HCT116 (cell line): ENCODE data around the gene SLC12A8. TPM values are rescaled to one million over a fixed set of nuclear protein-coding genes. Genes with fewer than 3 reads are reported as not detected.

Experiments
- ATAC-seq: fragments of 200-7000 bp; cut with Tn5 transposase; 2 replicates; pipeline ENCODE4 v1.9.1; 2020; ENCODE audit warnings: mild to moderate bottlenecking, moderate library complexity
- BruUV-seq: library from RNA; stranded (reverse); fragments of 400-500 nt; replicated peaks from 2 replicates; lab custom pipeline; 2021; lab: Mats Ljungman, UMichigan
- CTCF ChIA-PET: fragments of 300-600 bp; sonication (Branson Sonifier 250); formaldehyde crosslinking; loops from one replicate; lab custom pipeline; 2021; ENCODE audit warnings: antibody characterized with exemption; lab: Charles Lee
- POLR2A ChIA-PET: fragments of 300-600, 350-600 bp; sonication (Branson Sonifier 250); formaldehyde crosslinking; loops from one replicate; lab custom pipeline; 2021; ENCODE audit warnings: antibody characterized with exemption; lab: Charles Lee
- RAD21 ChIA-PET, 2 experiments: fragments of 300-600 bp; sonication (Branson Sonifier 250); formaldehyde crosslinking; loops; one replicate each; lab custom pipeline; 2023; ENCODE audit warnings: low total read pairs in 2 of 2; ENCODE audit not compliant: uncharacterized antibody in 2 of 2, unreplicated experiment in 2 of 2, low non-redundant PET in 1 of 2; lab: Charles Lee
- DNase-seq: peaks from one replicate; pipeline ENCODE4 v3.0.0-alpha.2; 2010; ENCODE audit warnings: low read depth, low spot score
- H2AFZ ChIP-seq: fragments of 200-600 bp; shearing (Covaris generic), sonication (generic); 2 replicates; pipeline ENCODE4 v1.6.1; 2017; ENCODE audit warnings: low read depth, mixed run types, mixed read lengths, antibody characterized with exemption, low read length; ENCODE audit not compliant: poor library complexity, severe bottlenecking
- H3K27ac ChIP-seq: 2 replicates; pipeline ENCODE4 v1.5.1; 2012; ENCODE audit warnings: low read depth, low read length
- H3K27me3 ChIP-seq: fragments of 200-600 bp; sonication (generic); 2 replicates; pipeline ENCODE4 v1.6.1; 2016; ENCODE audit warnings: mixed run types, low read length, mixed read lengths; ENCODE audit not compliant: insufficient read depth
- H3K36me3 ChIP-seq, 2 experiments: fragments of 200-500 bp in 1 of 2; fragments of 200-600 bp in 1 of 2; sonication (Bioruptor generic) in 1 of 2; sonication (generic) in 1 of 2; 2 replicates each; pipeline versions ENCODE4 v1.5.1 to v1.6.1; 2014 to 2016; ENCODE audit warnings: low read length in 2 of 2, inconsistent platforms in 1 of 2, mixed read lengths in 1 of 2, mixed run types in 1 of 2; ENCODE audit not compliant: insufficient read depth in 2 of 2, control insufficient read depth in 1 of 2
- H3K4me1 ChIP-seq, 2 experiments: fragments of 200-600 bp in 1 of 2; sonication (generic) in 1 of 2; 2 replicates each; pipeline versions ENCODE4 v1.5.1 to v1.6.1; 2012 to 2017; ENCODE audit warnings: low read length in 2 of 2, inconsistent platforms in 1 of 2, mild to moderate bottlenecking in 1 of 2, mixed read lengths in 1 of 2, mixed run types in 1 of 2, moderate library complexity in 1 of 2; ENCODE audit not compliant: insufficient read depth in 2 of 2, control insufficient read depth in 1 of 2
- H3K4me2 ChIP-seq: fragments of 200-600 bp; sonication (generic); 2 replicates; pipeline ENCODE4 v1.6.1; 2017; ENCODE audit warnings: mixed run types, low read length, mixed read lengths
- H3K4me3 ChIP-seq, 2 experiments: fragments of 200-600 bp in 1 of 2; sonication (generic) in 1 of 2; replicated peaks in 1 of 2; 2 replicates each; pipeline ENCODE4 v1.5.1; 2011 to 2016; ENCODE audit warnings: low read length in 2 of 2, control low read depth in 1 of 2, low read depth in 1 of 2, mild to moderate bottlenecking in 1 of 2, mixed read lengths in 1 of 2, mixed run types in 1 of 2
- H3K79me2 ChIP-seq: fragments of 200-600 bp; sonication (generic); 2 replicates; pipeline ENCODE4 v1.6.1; 2017; ENCODE audit warnings: mild to moderate bottlenecking, mixed run types, low read length, moderate library complexity, mixed read lengths; ENCODE audit not compliant: insufficient read depth
- H3K9ac ChIP-seq: fragments of 200-600 bp; sonication (generic); 2 replicates; pipeline ENCODE4 v1.6.1; 2016; ENCODE audit warnings: low read length, mixed read lengths
- H3K9me2 ChIP-seq: fragments of 200-600 bp; sonication (generic), shearing (Covaris generic); 2 replicates; pipeline ENCODE4 v1.6.1; 2017; ENCODE audit warnings: mixed run types, mild to moderate bottlenecking, moderate library complexity; ENCODE audit not compliant: insufficient read depth
- H3K9me3 ChIP-seq, 2 experiments: fragments of 200-500 bp in 1 of 2; fragments of 200-600 bp in 1 of 2; sonication (Bioruptor generic) in 1 of 2; sonication (generic) in 1 of 2; 2 replicates each; pipeline ENCODE4 v1.6.1; 2014 to 2017; ENCODE audit warnings: low read length in 2 of 2, mixed read lengths in 2 of 2, inconsistent platforms in 1 of 2, low read depth in 1 of 2, mild to moderate bottlenecking in 1 of 2, mixed run types in 1 of 2, moderate library complexity in 1 of 2; ENCODE audit not compliant: control insufficient read depth in 1 of 2, insufficient read depth in 1 of 2
- H4K20me1 ChIP-seq: fragments of 200-600 bp; sonication (generic), shearing (Covaris generic); 2 replicates; pipeline ENCODE4 v1.6.1; 2017; ENCODE audit warnings: mixed run types, mild to moderate bottlenecking, moderate library complexity; ENCODE audit not compliant: insufficient read depth
- ATF3 ChIP-seq: IDR thresholded peaks from 2 replicates; pipeline ENCODE4 v1.6.1; 2012
- CBX3 ChIP-seq: IDR thresholded peaks from 2 replicates; pipeline ENCODE4 v1.6.1; 2012; ENCODE audit warnings: low read depth
- CTCF ChIP-seq, 3 experiments: fragments of 200-600 bp in 1 of 3; sonication (generic) in 1 of 3; IDR thresholded peaks in 2 of 3; conservative IDR thresholded peaks in 1 of 3; 2 replicates each; pipeline ENCODE4 v1.5.1; 2012 to 2017; ENCODE audit warnings: low read depth in 2 of 3, low read length in 2 of 3, antibody characterized with exemption in 1 of 3, borderline replicate concordance in 1 of 3, control low read depth in 1 of 3, mild to moderate bottlenecking in 1 of 3, mixed read lengths in 1 of 3, mixed run types in 1 of 3, moderate library complexity in 1 of 3; ENCODE audit not compliant: insufficient read depth in 1 of 3
- EGR1 ChIP-seq: IDR thresholded peaks from 2 replicates; pipeline ENCODE4 v1.6.1; 2012; ENCODE audit warnings: low read depth
- ELF1 ChIP-seq: IDR thresholded peaks from 2 replicates; pipeline ENCODE4 v1.6.1; 2012; ENCODE audit warnings: low read depth, borderline replicate concordance
- FOSL1 ChIP-seq: IDR thresholded peaks from 2 replicates; pipeline ENCODE4 v1.6.1; 2012; ENCODE audit warnings: low read depth
- JUND ChIP-seq: IDR thresholded peaks from 2 replicates; pipeline ENCODE4 v1.6.1; 2012
- POLR2A ChIP-seq: IDR thresholded peaks from 2 replicates; pipeline ENCODE4 v1.7.0; 2011; ENCODE audit warnings: borderline replicate concordance; ENCODE audit not compliant: insufficient read depth, insufficient read length; ENCODE audit errors: extremely low read depth
- POLR2AphosphoS5 ChIP-seq: IDR thresholded peaks from 2 replicates; pipeline ENCODE4 v1.6.1; 2011; ENCODE audit warnings: mild to moderate bottlenecking, low read depth, low read length, moderate library complexity
- REST ChIP-seq: IDR thresholded peaks from 2 replicates; pipeline ENCODE4 v1.6.1; 2012; ENCODE audit warnings: low read depth
- SIN3A ChIP-seq: IDR thresholded peaks from 2 replicates; pipeline ENCODE4 v1.6.1; 2012; ENCODE audit warnings: low read depth
- SP1 ChIP-seq: IDR thresholded peaks from 2 replicates; pipeline ENCODE4 v1.6.1; 2012; ENCODE audit warnings: low read depth
- YY1 ChIP-seq: IDR thresholded peaks from 2 replicates; pipeline ENCODE4 v1.6.1; 2011; ENCODE audit warnings: low read length, low read depth, moderate library complexity, mild to moderate bottlenecking; ENCODE audit not compliant: insufficient replicate concordance; ENCODE audit errors: extremely low read depth
- ZFX ChIP-seq: fragments of 450-650 bp; IDR thresholded peaks from 2 replicates; pipeline ENCODE4 v1.6.1; 2017
- intact Hi-C: fragments of 100-400 bp; cut with micrococcal nuclease; formaldehyde crosslinking; loops from 2 replicates; pipeline ENCODE4 v1.10.0; 2022
- total RNA-seq: library from RNA; stranded (reverse); gene quantifications from one replicate; pipeline ENCODE4 v1.2.1, GENCODE V29; 2021; ENCODE audit not compliant: unreplicated experiment
- TF ChIP-seq, protein P1 (sequence below): IDR thresholded peaks from 2 replicates; pipeline ENCODE4 v1.6.1; 2012

The SLC12A8 gene
- total RNA-seq, 1 experiment from 2014 or later: 19.9 TPM

GRCh38 chr3:125157183-125157582 is 55.4 kb downstream of the SLC12A8 start (continued):
- TF ChIP-seq SP1: no peak
- no peak for TF ChIP-seq ZFX
- no peak for TF ChIP-seq ATF3
- no peak for TF ChIP-seq POLR2A
- no peak for TF ChIP-seq CBX3
- TF ChIP-seq, all 23 proteins: peak for 0

GRCh38 chr3:125156456-125156855 is 56.1 kb downstream of the SLC12A8 start:
- Histone ChIP-seq H3K36me3 (no peaks in the 10 kb centered on the region; a peak in 1 of 4 replicates), H3K4me2 (no peak overlapping the region), H3K9ac (no peak overlapping the region), H3K27ac (no peak overlapping the region), H4K20me1 (no peaks in the 10 kb centered on the region), H3K9me3 (no peaks in the 10 kb centered on the region), H3K27me3 (no peaks in the 10 kb centered on the region), H3K79me2 (no peaks in the 10 kb centered on the region), H2AFZ (no peak overlapping the region), H3K4me1 (peaks cover 0 to 7% of the 10 kb centered on the region in 2 experiments; a peak in 1 of 4 replicates), H3K9me2 (no peaks in the 10 kb centered on the region), H3K4me3 (no peak overlapping the region)
- RAD21 ChIA-PET: no interaction called here
- DNase-seq (no peak), ATAC-seq (no peak)
- POLR2A ChIA-PET: no interaction called here
- intact Hi-C loops: no loop called here
- no TSS peak for BruUV-seq
- CTCF ChIA-PET: no interaction called here
- TF ChIP-seq CTCF (IDR thresholded peaks at IDR 0.05 in 2 of 3, conservative IDR thresholded peaks at IDR 0.05 in 1 of 3; ENCODE audit: borderline replicate concordance in 1 of 3, insufficient read depth in 1 of 3, low read depth in 2 of 3, low read length in 2 of 3) (no peak), ATF3 (no peak), POLR2AphosphoS5 (no peak), FOSL1 (no peak), SIN3A (no peak), POLR2A (no peak), YY1 (no peak), EGR1 (no peak), JUND (no peak), ELF1 (no peak), REST (no peak)
- TF ChIP-seq, protein P1, sequence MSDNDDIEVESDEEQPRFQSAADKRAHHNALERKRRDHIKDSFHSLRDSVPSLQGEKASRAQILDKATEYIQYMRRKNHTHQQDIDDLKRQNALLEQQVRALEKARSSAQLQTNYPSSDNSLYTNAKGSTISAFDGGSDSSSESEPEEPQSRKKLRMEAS: no peak
